DMS114 treated with DMSO at 0.1 percent for 48 hours (cell line): ENCODE data around the gene RBP5.

ENCODE experiments used
- DNase-seq: peaks from one replicate; lab custom pipeline; 2025; ENCODE audit not compliant: unreplicated experiment; lab: John Stamatoyannopoulos, UW

Gene RBP5

GRCh38 chr12:7076493-7076892 lies 52.2 kb downstream of the RBP5 start:
- DNase-seq, result no peak

GRCh38 chr12:7075939-7076338 lies 52.8 kb downstream of the RBP5 start:
- DNase-seq, result no peak

GRCh38 chr12:7075518-7075917 lies 53.2 kb downstream of the RBP5 start:
- DNase-seq, result no peak

DNA sequence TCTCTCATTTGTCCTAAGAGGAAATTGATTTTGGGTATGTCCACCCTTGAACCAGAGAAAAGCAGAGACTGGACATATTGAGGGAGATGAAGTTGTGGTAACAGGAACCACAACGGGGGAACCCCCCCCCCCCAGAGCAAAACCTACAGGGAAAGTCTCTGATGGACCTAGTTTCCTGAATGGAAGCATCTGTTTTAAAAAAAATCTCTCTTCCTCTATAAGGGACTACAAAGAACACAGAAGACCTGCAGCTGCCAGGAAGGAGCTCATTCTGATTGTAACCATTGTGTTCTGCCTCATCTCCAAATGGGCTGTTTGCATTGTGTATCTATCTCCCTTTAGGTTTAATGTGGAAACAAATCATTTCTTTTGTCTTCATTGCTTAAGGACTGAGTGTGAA lies 54.7 kb downstream of the RBP5 start:
- no peak for DNase-seq
